ENCODE results near the gene PIEZO1. TPM values are rescaled to one million over a fixed set of nuclear protein-coding genes. Genes with fewer than 3 reads are reported as not detected.

Gene PIEZO1
- total RNA-seq, 1 experiment from 2014 or later, result 71.1 TPM

GRCh38 chr16:88809676-88810165 is 24.7 kb upstream of the PIEZO1 start:
- H3K27me3 Mint-ChIP-seq (ENCODE audit: low read depth), result no peaks in the 10 kb centered on the region; the same call in 1 of the 2 replicates
- no peak overlapping the region for H2BK5ac ChIP-seq (ENCODE audit: insufficient read length, low read length)
- H3K56ac ChIP-seq (ENCODE audit: insufficient read length, low read depth, low read length), result no peak overlapping the region
- H3K27ac ChIP-seq (ENCODE audit: insufficient read length, low read depth, low read length), result no peak overlapping the region
- WGBS (ENCODE audit: extremely low coverage, insufficient read length, low lambda C conversion rate), result no CpG with 5 or more reads among the region's 10 CpGs
- no peak overlapping the region for H2BK12ac ChIP-seq (ENCODE audit: insufficient read length, low read depth, low read length)
- DNase-seq, result peak; percentile 39
- H3K4me1 Mint-ChIP-seq, result peaks cover 6 to 10% of the 10 kb centered on the region in 2 experiments
- no peaks in the 10 kb centered on the region for H3K9me3 ChIP-seq (ENCODE audit: control insufficient read depth, low read depth, low read length)
- H3K4me3 Mint-ChIP-seq, result peak overlapping the region; percentile 83 to 93
- peaks cover 3% of the 10 kb centered on the region; the same call in 1 of the 2 replicates for H3K79me2 ChIP-seq (ENCODE audit: insufficient read depth, low read length)
- no peak overlapping the region for H3T11ph ChIP-seq (ENCODE audit: low read length)
- H3K4me2 ChIP-seq (ENCODE audit: insufficient read depth, insufficient read length, low read length), result no peak overlapping the region
- no peak overlapping the region for H3K23ac ChIP-seq (ENCODE audit: insufficient read length, low read depth, low read length)
- no peak overlapping the region for H3K9ac ChIP-seq (ENCODE audit: extremely low read depth, insufficient read length, low read length)
- H2AFZ ChIP-seq (ENCODE audit: low read length), result no peak overlapping the region
- H4K8ac ChIP-seq (replicated peaks; ENCODE audit: insufficient read length, low read depth, low read length), result no peak overlapping the region
- no peak overlapping the region for H3K4ac ChIP-seq (ENCODE audit: low read depth, low read length)
- peaks cover 3% of the 10 kb centered on the region for H4K20me1 ChIP-seq (ENCODE audit: control insufficient read depth, insufficient read depth, insufficient read length)
- no peak overlapping the region for H2BK15ac ChIP-seq (ENCODE audit: low read depth, low read length)
- H3K27ac Mint-ChIP-seq, result peak overlapping the region in 2 of 3 experiments; percentile 48 to 77; a peak in 3 of 7 replicates
- H3K79me1 ChIP-seq (ENCODE audit: insufficient read depth, low read depth, low read length, poor library complexity, severe bottlenecking), result peaks cover 4% of the 10 kb centered on the region
- H2BK20ac ChIP-seq (ENCODE audit: low read depth, low read length, poor library complexity, severe bottlenecking), result no peak overlapping the region
- H3K27me3 ChIP-seq (ENCODE audit: insufficient read depth, low read length), result no peaks in the 10 kb centered on the region
- no peak for TF ChIP-seq CTCF (conservative IDR thresholded peaks at IDR 0.05)
- no peak overlapping the region for H2AK5ac ChIP-seq (ENCODE audit: insufficient read length, low read length)
- no peak overlapping the region for H4K5ac ChIP-seq (ENCODE audit: insufficient read length, low read depth, low read length)
- H3K36me3 Mint-ChIP-seq (ENCODE audit: insufficient read depth in 1 of 3, low read depth in 3 of 3), result peaks cover 17 to 54% (median 54%) of the 10 kb centered on the region in 3 experiments; a peak in 6 of 7 replicates
- no peak overlapping the region for H4K91ac ChIP-seq (ENCODE audit: insufficient read length, low read depth, low read length)
- no peak overlapping the region for H3K18ac ChIP-seq (ENCODE audit: insufficient read length, low read depth, low read length)
- no peak overlapping the region for H2BK120ac ChIP-seq (ENCODE audit: low read depth, low read length, poor library complexity, severe bottlenecking)
- peaks cover 14% of the 10 kb centered on the region for H3K23me2 ChIP-seq (ENCODE audit: insufficient read length, low read depth, low read length, poor library complexity, severe bottlenecking)
- H3K14ac ChIP-seq (ENCODE audit: insufficient read depth, low read length), result no peak overlapping the region
- H3K4me1 ChIP-seq (ENCODE audit: insufficient read depth, low read length), result no peaks in the 10 kb centered on the region
- H3K9me3 Mint-ChIP-seq, result no peaks in the 10 kb centered on the region
